HepG2 (cell line): Measurements from ENCODE around the gene SLC34A3. TPM values are rescaled to one million over a fixed set of nuclear protein-coding genes. Genes with fewer than 3 reads are reported as not detected.

ENCODE experiments used
- CENPX ChIP-seq: sonication (generic); formaldehyde crosslinking; IDR thresholded peaks from 2 replicates; pipeline ENCODE4 v1.9.0; 2021; ENCODE audit warnings: mild to moderate bottlenecking, missing genetic modification reagents, moderate library complexity
- IRF9 ChIP-seq: sonication (generic); formaldehyde crosslinking; IDR thresholded peaks from 2 replicates; pipeline ENCODE4 v1.8.0; 2022; ENCODE audit warnings: missing genetic modification reagents, mild to moderate bottlenecking, borderline replicate concordance
- PBX2 ChIP-seq: IDR thresholded peaks from 2 replicates; pipeline ENCODE4 v1.6.1; 2016; ENCODE audit warnings: control low read depth
- RARA ChIP-seq: IDR thresholded peaks from 2 replicates; pipeline ENCODE4 v1.6.1; 2016; ENCODE audit warnings: missing genetic modification reagents, missing compliant biosample characterization
- RERE ChIP-seq: IDR thresholded peaks from 2 replicates; pipeline ENCODE4 v1.6.1; 2016; ENCODE audit warnings: low read depth, missing genetic modification reagents, missing compliant biosample characterization
- REST ChIP-seq, 2 experiments: IDR thresholded peaks; 2 replicates each; pipeline ENCODE4 v1.6.1; 2011 to 2012; ENCODE audit warnings: low read length in 2 of 2, borderline replicate concordance in 1 of 2, low read depth in 1 of 2, mild to moderate bottlenecking in 1 of 2, moderate library complexity in 1 of 2
- SETDB1 ChIP-seq: sonication (generic); formaldehyde crosslinking; IDR thresholded peaks from 2 replicates; pipeline ENCODE4 v1.5.1; 2020; ENCODE audit warnings: missing genetic modification reagents, mild to moderate bottlenecking, borderline replicate concordance
- ZMAT5 ChIP-seq: sonication (generic); formaldehyde crosslinking; IDR thresholded peaks from 2 replicates; pipeline ENCODE4 v1.5.0; 2020; ENCODE audit warnings: mild to moderate bottlenecking, low read depth, missing genetic modification reagents, borderline replicate concordance
- ZMYM3 ChIP-seq: sonication (generic); formaldehyde crosslinking; IDR thresholded peaks from 2 replicates; pipeline ENCODE4 v1.5.1; 2020; ENCODE audit warnings: mild to moderate bottlenecking, missing genetic modification reagents
- ZNF101 ChIP-seq: sonication (generic); formaldehyde crosslinking; IDR thresholded peaks from 2 replicates; pipeline ENCODE4 v1.4.0; 2020; ENCODE audit warnings: mild to moderate bottlenecking, low read depth, missing genetic modification reagents, borderline replicate concordance
- ZNF276 ChIP-seq: sonication (generic); formaldehyde crosslinking; IDR thresholded peaks from 2 replicates; pipeline ENCODE4 v1.4.0; 2020; ENCODE audit warnings: mild to moderate bottlenecking, low read depth, missing genetic modification reagents
- ZNF607 ChIP-seq: sonication (generic); formaldehyde crosslinking; IDR thresholded peaks from 2 replicates; pipeline ENCODE4 v1.5.1; 2020; ENCODE audit warnings: missing genetic modification reagents, mild to moderate bottlenecking, borderline replicate concordance
- ZNF878 ChIP-seq: sonication (generic); formaldehyde crosslinking; IDR thresholded peaks from 2 replicates; pipeline ENCODE4 v1.8.1; 2023; ENCODE audit warnings: mild to moderate bottlenecking, missing genetic modification reagents, moderate library complexity
- polyA plus RNA-seq, 8 experiments: library from polyadenylated mRNA; depleted of rRNA in 3 of 8; stranded (reverse) in 7 of 8; unstranded in 1 of 8; fragments of >200 nt; fragmentation: Illumina TruSeq in 4 of 8; extraction: Trizol in 4 of 8; gene quantifications; 2 replicates each; pipeline versions ENCODE4 v1.2.1 to v1.2.3, GENCODE V29; 2011 to 2016; ENCODE audit warnings: low read depth in 4 of 8, missing spikeins in 1 of 8, mixed read lengths in 1 of 8; ENCODE audit not compliant: insufficient read depth in 1 of 8
- total RNA-seq, 5 experiments: library from RNA; depleted of rRNA; stranded (reverse); fragments of >200 nt; fragmentation: Illumina TruSeq; extraction: Trizol; gene quantifications; 2 replicates each; pipeline ENCODE4 v1.2.3, GENCODE V29; 2016; ENCODE audit warnings: low read depth in 1 of 5

Gene SLC34A3
- total and polyA plus RNA-seq, 2 of the 13 experiments (the other 11 are each of a cell fraction or from before 2014, with no cell fraction given), result 0.07 to 1.0 TPM

GRCh38 chr9:137188490-137189296 is 42.0 kb upstream of the SLC34A3 start, which contains the start of the genes ANAPC2 and SSNA1 (continued):
- TF ChIP-seq CENPX (CRISPR knock-in tag) (no peak), ZNF607 (peak; percentile 85; the same call in 1 of the 2 replicates), RERE (CRISPR knock-in tag) (no peak), PBX2 (CRISPR knock-in tag) (no peak), IRF9 (CRISPR knock-in tag) (peak; percentile 90; the same call in 1 of the 2 replicates), ZNF276 (CRISPR knock-in tag) (no peak), ZNF101 (CRISPR knock-in tag) (no peak), SETDB1 (CRISPR knock-in tag) (no peak), ZMAT5 (CRISPR knock-in tag) (no peak), REST (IDR thresholded peaks at IDR 0.05; ENCODE audit: borderline replicate concordance in 1 of 2, low read depth in 1 of 2, low read length in 2 of 2) (no peak; a peak in 1 of 4 replicates), ZNF878 (CRISPR knock-in tag) (no peak), ZMYM3 (CRISPR knock-in tag) (no peak), RARA (CRISPR knock-in tag) (peak; percentile 69)
